SU-DHL-6 (cell line): ENCODE results near the gene ASTN2.

Source experiments
- EZH2phosphoT487 ChIP-seq: fragments of 200-600 bp; sonication (generic), shearing (Covaris generic); conservative IDR thresholded peaks from 2 replicates; pipeline ENCODE4 v1.6.1; 2018; ENCODE audit warnings: mild to moderate bottlenecking, antibody characterized with exemption, low read length, moderate library complexity, mixed read lengths
- TF ChIP-seq, protein P1 (sequence below): fragments of 200-600 bp; sonication (generic); IDR thresholded peaks from one replicate; pipeline ENCODE4 v1.5.1; 2017; ENCODE audit warnings: antibody characterized with exemption, mild to moderate bottlenecking, low read length, moderate library complexity; ENCODE audit not compliant: insufficient read depth, poor library complexity, severe bottlenecking

GRCh38 chr9:116843863-116844620 lies 570.8 kb downstream of the ASTN2 start:
- TF ChIP-seq, protein P1, sequence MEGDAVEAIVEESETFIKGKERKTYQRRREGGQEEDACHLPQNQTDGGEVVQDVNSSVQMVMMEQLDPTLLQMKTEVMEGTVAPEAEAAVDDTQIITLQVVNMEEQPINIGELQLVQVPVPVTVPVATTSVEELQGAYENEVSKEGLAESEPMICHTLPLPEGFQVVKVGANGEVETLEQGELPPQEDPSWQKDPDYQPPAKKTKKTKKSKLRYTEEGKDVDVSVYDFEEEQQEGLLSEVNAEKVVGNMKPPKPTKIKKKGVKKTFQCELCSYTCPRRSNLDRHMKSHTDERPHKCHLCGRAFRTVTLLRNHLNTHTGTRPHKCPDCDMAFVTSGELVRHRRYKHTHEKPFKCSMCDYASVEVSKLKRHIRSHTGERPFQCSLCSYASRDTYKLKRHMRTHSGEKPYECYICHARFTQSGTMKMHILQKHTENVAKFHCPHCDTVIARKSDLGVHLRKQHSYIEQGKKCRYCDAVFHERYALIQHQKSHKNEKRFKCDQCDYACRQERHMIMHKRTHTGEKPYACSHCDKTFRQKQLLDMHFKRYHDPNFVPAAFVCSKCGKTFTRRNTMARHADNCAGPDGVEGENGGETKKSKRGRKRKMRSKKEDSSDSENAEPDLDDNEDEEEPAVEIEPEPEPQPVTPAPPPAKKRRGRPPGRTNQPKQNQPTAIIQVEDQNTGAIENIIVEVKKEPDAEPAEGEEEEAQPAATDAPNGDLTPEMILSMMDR, result no peak
- no peak for TF ChIP-seq EZH2phosphoT487
